VCaP (cell line): ENCODE measurements around the gene CTXND1.

Experiments
- H3K27ac ChIP-seq: fragments of 450-650 bp; 2 replicates; pipeline ENCODE4 v1.5.1; 2017
- TF ChIP-seq, protein P1 (sequence below): fragments of 450-650 bp; conservative IDR thresholded peaks from 2 replicates; pipeline ENCODE4 v1.5.1; 2017; ENCODE audit warnings: mild to moderate bottlenecking, moderate library complexity

Gene CTXND1

GRCh38 chr15:80228959-80229610 lies 22.9 kb downstream of the CTXND1 start:
- no peak overlapping the region for H3K27ac ChIP-seq
- TF ChIP-seq, protein P1, sequence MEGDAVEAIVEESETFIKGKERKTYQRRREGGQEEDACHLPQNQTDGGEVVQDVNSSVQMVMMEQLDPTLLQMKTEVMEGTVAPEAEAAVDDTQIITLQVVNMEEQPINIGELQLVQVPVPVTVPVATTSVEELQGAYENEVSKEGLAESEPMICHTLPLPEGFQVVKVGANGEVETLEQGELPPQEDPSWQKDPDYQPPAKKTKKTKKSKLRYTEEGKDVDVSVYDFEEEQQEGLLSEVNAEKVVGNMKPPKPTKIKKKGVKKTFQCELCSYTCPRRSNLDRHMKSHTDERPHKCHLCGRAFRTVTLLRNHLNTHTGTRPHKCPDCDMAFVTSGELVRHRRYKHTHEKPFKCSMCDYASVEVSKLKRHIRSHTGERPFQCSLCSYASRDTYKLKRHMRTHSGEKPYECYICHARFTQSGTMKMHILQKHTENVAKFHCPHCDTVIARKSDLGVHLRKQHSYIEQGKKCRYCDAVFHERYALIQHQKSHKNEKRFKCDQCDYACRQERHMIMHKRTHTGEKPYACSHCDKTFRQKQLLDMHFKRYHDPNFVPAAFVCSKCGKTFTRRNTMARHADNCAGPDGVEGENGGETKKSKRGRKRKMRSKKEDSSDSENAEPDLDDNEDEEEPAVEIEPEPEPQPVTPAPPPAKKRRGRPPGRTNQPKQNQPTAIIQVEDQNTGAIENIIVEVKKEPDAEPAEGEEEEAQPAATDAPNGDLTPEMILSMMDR, result no peak

- TF ChIP-seq, protein P1, result no peak
These were observed 32.1 kb downstream of the CTXND1 start for GRCh38 chr15:80219955-80220354.

GRCh38 chr15:80217327-80217900 lies 34.6 kb downstream of the CTXND1 start:
- no peak overlapping the region for H3K27ac ChIP-seq
- TF ChIP-seq, protein P1, result no peak

More at GRCh38 chr15:80219955-80220354, 32.1 kb downstream of the CTXND1 start:
- H3K27ac ChIP-seq, result no peak overlapping the region

DNA sequence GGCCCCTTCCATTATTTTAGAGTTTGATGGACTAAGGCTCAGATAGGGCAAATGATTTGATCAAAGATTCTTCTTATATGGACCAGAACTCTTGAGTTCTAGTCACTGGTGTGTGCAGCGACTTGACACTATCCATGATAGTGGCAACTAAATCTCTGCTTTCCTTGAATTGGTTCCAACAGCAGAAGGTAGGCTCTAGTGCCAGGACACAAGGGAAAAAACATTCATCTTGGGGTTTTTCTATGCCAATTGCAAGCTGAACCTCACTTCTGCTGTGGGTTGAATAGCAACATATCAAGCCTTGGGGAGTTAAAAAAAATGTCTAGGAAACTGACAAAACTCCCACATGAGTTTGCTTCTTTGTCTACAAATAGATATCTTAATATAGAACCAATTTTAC lies 35.1 kb downstream of the CTXND1 start:
- TF ChIP-seq, protein P1, result no peak
- no peak overlapping the region for H3K27ac ChIP-seq

GRCh38 chr15:80216141-80216540 lies 35.9 kb downstream of the CTXND1 start:
- no peak overlapping the region for H3K27ac ChIP-seq
- TF ChIP-seq, protein P1, result no peak

DNA sequence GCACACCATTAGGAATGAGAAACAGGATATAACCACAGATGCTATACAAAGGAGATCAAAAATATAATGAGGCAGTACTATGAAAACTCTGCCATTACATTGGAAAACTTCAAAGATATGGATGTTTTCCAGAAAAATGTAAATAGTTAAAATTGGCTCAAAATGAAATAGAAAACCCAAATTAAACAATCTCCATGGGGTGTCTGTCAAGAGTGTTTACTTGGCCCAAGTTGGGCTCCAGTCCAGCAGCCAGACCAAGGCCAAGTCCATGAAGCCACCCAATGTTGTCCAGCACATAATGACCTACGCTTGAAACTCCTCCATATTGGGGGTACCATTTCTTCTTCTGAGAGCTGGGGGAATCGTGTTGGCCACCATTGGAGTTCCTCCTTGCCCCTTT lies 37.1 kb downstream of the CTXND1 start:
- H3K27ac ChIP-seq, result no peak overlapping the region
- TF ChIP-seq, protein P1, result no peak

- TF ChIP-seq, protein P1, result no peak
- no peak overlapping the region for H3K27ac ChIP-seq
These were observed 40.0 kb downstream of the CTXND1 start for GRCh38 chr15:80211976-80212375.
